Pancreas (tissue), 10 donors: Measurements from ENCODE around the gene AP4M1. TPM values are rescaled to one million over a fixed set of nuclear protein-coding genes. Genes with fewer than 3 reads are reported as not detected.

Experiments used
- ATAC-seq, 4 donors: fragments of 200-7000 bp; cut with Tn5 transposase; one replicate each; pipeline versions ENCODE4 v1.8.0 to v1.9.1; 2020; ENCODE audit warnings: mild to moderate bottlenecking in 4 of 4, moderate library complexity in 4 of 4
- DNase-seq, 6 donors: peaks; one replicate each; pipeline ENCODE4 v3.0.0-alpha.2; 2020
- FAIRE-seq: peaks from 2 replicates; lab custom pipeline; 2012; peaks lifted over from hg19 to GRCh38; lab: Jason Lieb, UNC
- H3K27ac ChIP-seq, 4 donors: fragments of 200-600 bp; sonication (generic); 1 replicate in 3 of 4; 2 replicates in 1 of 4; pipeline versions ENCODE4 v1.5.0 to v1.8.0; 2020
- H3K27me3 ChIP-seq, 4 donors: fragments of 200-600 bp; one replicate each; pipeline ENCODE4 v1.8.0; 2021
- H3K36me3 ChIP-seq, 3 donors: fragments of 200-600 bp; sonication (generic) in 1 of 3; one replicate each; pipeline versions ENCODE4 v1.5.0 to v1.8.0; 2020 to 2021
- H3K4me1 ChIP-seq, 3 donors: fragments of 200-600 bp; one replicate each; pipeline ENCODE4 v1.8.0; 2021
- H3K4me3 ChIP-seq, 4 donors: fragments of 200-600 bp; sonication (generic) in 2 of 4; one replicate each; pipeline versions ENCODE4 v1.5.0 to v1.8.0; 2020 to 2021
- H3K9me3 ChIP-seq, 4 donors: fragments of 200-600 bp; one replicate each; pipeline ENCODE4 v1.8.0; 2021
- WGBS, 2 donors: extraction: QIAGEN DNeasy Blood & Tissue Kit; methylation state at CpG; one replicate each; pipeline ENCODE4 v1.1.7; 2013; 5-methylcytosine and 5-hydroxymethylcytosine counted together
- intact Hi-C, 3 donors: fragments of 100-400 bp; cut with DNase I; formaldehyde crosslinking; loops; one replicate each; pipeline versions ENCODE4 v1.11.1 to v1.14.2; 2022
- polyA plus RNA-seq, 2 donors: library from polyadenylated mRNA; stranded (reverse); fragments of 200-250 nt; gene quantifications; one replicate each; pipeline ENCODE4 v1.2.3, GENCODE V29; 2013
- total RNA-seq, 6 donors: library from RNA; stranded (reverse); fragmentation: NEBNext Ultra II Directional in 4 of 6; extraction: Animal tissue kit (Norgen Biotek cat#: 25700) in 4 of 6; gene quantifications; one replicate each; pipeline versions ENCODE4 v1.2.1 to v1.2.4, GENCODE V29; 2021 to 2023
- TF ChIP-seq, protein P1 (sequence below), 4 donors: fragments of 200-600 bp; sonication (generic) in 3 of 4; IDR thresholded peaks; one replicate each; pipeline versions ENCODE4 v1.5.0 to v1.8.0; 2021; ENCODE audit warnings: antibody characterized with exemption in 4 of 4
- donor health status: healthy with polysubstance abuse.
- donor health status: DM: no; HTN: no; CAD: no; lungs with moderate emphysema.
- donor health status: DM: no; HTN: no; CAD: no.
- donor health status: control.
- donor health status: control.
- donor health status: Bipolar disorder and iron deficiency.
- donor health status: DM: yes; HTN: yes; CAD: no.
- donor health status: DM: no; HTN: no; CAD: no.
- donor health status: DM: no; HTN: no; CAD: no.
- donor health status: DM: yes; HTN: yes; CAD: no.

Gene AP4M1, protein sequence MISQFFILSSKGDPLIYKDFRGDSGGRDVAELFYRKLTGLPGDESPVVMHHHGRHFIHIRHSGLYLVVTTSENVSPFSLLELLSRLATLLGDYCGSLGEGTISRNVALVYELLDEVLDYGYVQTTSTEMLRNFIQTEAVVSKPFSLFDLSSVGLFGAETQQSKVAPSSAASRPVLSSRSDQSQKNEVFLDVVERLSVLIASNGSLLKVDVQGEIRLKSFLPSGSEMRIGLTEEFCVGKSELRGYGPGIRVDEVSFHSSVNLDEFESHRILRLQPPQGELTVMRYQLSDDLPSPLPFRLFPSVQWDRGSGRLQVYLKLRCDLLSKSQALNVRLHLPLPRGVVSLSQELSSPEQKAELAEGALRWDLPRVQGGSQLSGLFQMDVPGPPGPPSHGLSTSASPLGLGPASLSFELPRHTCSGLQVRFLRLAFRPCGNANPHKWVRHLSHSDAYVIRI
- total RNA-seq: 10 to 100 TPM in 5 of 6 donors, 1 to 10 TPM in 1; 8.6 to 14.6 (median 10.9) TPM
- 10 to 100 TPM; 23.5 to 25.4 TPM for polyA plus RNA-seq

DNA sequence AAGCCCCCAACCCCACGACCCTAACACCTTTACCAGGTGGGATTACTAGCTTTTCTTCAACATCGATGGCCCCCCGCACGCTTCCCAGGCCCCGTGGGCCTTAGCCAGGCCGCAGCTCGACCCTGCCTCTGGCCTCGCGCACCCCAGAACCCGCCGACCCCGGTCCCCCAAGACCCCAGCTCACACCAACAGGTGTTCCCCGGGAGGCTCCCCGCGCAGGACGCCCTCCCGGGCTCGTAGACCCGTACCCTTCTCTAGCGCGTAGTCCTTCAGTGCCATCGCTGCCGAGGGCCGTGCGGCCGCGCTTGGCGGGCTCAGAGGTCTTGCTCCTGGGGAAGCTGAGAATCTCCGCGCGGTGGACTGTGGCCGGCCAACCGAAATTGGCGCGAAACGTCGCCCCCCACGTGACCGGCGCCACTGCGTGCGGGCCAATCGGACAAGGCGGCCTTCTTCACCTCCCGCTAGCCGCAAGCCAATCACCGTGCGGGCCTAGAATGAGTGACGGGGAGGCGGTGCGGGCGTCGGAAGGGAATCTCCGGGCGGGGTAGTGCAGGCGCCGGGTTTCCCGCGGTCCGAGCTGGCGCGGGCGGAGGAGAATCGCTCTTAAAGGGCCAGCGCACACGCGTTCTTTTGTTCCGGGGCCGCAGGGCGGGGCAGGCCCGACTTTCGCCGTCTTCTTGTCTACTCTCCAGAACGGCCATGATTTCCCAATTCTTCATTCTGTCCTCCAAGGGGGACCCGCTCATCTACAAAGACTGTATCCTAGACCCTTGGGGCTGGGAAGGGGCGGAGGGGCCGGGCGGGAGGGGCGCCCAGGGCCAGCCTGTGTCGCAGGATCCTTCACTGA is at the start of gene AP4M1, which contains the start of gene MCM7:
Gene AP4M1, plus strand, starts transcription at position 628 of the 847 bp plus-strand sequence. Its CDS starts 72 bp downstream, at position 700.
Gene MCM7, minus strand, starts transcription at position 382 of the 847 bp plus-strand sequence. Its CDS starts 103 bp downstream, at position 279.
- no peaks in the 10 kb centered on the region for H3K9me3 ChIP-seq
- intact Hi-C loops: no loop called here
- H3K4me1 ChIP-seq: peaks cover 0 to 16% (median 4%) of the 10 kb centered on the region in 3 donors
- TF ChIP-seq, protein P1, sequence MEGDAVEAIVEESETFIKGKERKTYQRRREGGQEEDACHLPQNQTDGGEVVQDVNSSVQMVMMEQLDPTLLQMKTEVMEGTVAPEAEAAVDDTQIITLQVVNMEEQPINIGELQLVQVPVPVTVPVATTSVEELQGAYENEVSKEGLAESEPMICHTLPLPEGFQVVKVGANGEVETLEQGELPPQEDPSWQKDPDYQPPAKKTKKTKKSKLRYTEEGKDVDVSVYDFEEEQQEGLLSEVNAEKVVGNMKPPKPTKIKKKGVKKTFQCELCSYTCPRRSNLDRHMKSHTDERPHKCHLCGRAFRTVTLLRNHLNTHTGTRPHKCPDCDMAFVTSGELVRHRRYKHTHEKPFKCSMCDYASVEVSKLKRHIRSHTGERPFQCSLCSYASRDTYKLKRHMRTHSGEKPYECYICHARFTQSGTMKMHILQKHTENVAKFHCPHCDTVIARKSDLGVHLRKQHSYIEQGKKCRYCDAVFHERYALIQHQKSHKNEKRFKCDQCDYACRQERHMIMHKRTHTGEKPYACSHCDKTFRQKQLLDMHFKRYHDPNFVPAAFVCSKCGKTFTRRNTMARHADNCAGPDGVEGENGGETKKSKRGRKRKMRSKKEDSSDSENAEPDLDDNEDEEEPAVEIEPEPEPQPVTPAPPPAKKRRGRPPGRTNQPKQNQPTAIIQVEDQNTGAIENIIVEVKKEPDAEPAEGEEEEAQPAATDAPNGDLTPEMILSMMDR (IDR thresholded peaks at IDR 0.05): no peak
- WGBS, 2 donors: 0% methylated on average over 71 to 80 of the region's 80 CpGs
- peak within 1 kb of the TSS; percentile 78 to 91 (median 88) for H3K27ac ChIP-seq
- peak; percentile 97 to 99 (median 99) for DNase-seq
- peak within 1 kb of the TSS; percentile 34 to 91 (median 80) for H3K4me3 ChIP-seq
- peaks cover 4 to 33% (median 20%) of the 10 kb centered on the region in 3 donors for H3K36me3 ChIP-seq
- FAIRE-seq: no peak
- peak; percentile 90 to 96 (median 91) for ATAC-seq
- H3K27me3 ChIP-seq: no peaks in the 10 kb centered on the region

DNA sequence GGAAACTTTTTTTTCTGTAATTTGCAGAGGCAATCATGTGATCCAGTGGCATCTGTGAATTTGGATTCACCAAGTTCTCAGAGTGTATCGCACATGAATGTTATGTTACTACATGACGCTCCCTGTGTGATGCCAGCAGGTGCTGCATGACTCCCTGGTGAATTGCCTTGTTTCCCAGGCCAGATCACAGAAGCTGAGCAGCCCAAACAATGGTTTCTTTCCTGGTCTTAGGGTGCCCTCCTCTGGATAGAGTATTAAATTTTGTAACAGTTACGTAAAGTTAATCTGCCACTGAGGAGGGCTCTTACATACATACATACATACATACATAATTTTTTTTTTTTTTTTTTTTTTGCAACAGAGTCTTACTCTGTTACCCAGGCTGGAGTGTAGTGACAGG is 48.2 kb upstream of the AP4M1 start:
- intact Hi-C loops: loop anchor here in 1 of 3 donors (10.0 kb wide), 1 partner anchor 128 kb away; the partner anchor contains the start of gene GJC3
- peak in 5 of 6 donors; percentile 59 to 80 (median 67) for DNase-seq
- H3K36me3 ChIP-seq: peaks cover 0 to 9% (median 6%) of the 10 kb centered on the region in 3 donors
- no peak overlapping the region for H3K4me3 ChIP-seq
- no peaks in the 10 kb centered on the region for H3K27me3 ChIP-seq
- TF ChIP-seq, protein P1 (IDR thresholded peaks at IDR 0.05): peak in 2 of 4 donors; percentile 11 to 13
- no peaks in the 10 kb centered on the region for H3K9me3 ChIP-seq
- peak; percentile 69 to 85 (median 75) for ATAC-seq
- H3K27ac ChIP-seq: no peak overlapping the region
- WGBS, 2 donors: 10 to 20% methylated on average over 3 of the region's 3 CpGs
- H3K4me1 ChIP-seq: peaks cover 0 to 10% (median 7%) of the 10 kb centered on the region in 3 donors
- no peak for FAIRE-seq

DNA sequence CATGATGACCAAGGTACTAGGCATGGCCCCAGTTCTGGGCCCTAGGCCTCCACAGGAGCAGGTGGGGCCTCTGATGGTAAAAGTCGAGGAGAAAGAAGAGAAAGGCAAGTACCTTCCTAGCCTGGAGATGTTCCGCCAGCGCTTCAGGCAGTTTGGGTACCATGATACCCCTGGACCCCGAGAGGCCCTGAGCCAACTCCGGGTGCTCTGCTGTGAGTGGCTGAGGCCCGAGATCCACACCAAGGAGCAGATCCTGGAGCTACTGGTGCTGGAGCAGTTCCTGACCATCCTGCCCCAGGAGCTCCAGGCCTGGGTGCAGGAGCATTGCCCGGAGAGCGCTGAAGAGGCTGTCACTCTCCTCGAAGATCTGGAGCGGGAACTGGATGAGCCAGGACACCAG is 44.4 kb upstream of the AP4M1 start:
- intact Hi-C loops: loop anchor here in 1 of 3 donors (5.0 to 10.0 kb wide), 2 partner anchors 65 to 132 kb away; partner anchors contain the start of gene GJC3

DNA sequence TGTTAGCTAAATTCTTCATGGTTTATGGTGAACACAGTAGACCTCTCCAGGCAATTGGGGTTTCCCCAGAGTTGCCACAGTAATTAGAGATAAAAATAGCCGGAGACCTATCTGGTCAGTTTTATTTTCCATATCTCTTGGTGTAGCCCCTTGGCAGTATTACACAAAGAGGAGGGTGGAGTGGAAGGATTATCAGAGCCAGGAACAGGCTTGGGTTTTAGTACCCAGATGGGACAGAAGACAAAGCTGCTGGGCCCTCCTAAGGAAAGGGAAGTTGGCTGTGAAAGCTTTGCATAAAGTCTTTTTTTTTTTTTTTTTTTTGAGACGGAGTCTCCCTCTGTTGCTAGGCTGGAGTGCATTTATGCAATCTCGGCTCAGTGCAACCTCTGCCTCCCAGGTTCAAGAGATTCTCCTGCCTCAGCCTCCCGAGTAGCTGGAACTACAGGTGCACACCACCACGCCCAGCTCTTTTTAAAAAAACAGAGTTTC is 42.1 kb upstream of the AP4M1 start:
- Histone ChIP-seq H3K9me3 (no peaks in the 10 kb centered on the region), H3K4me3 (no peak overlapping the region), H3K36me3 (peaks cover 0 to 38% (median 10%) of the 10 kb centered on the region in 3 donors), H3K4me1 (no peaks in the 10 kb centered on the region), H3K27ac (no peak overlapping the region), H3K27me3 (no peaks in the 10 kb centered on the region)
- TF ChIP-seq, protein P1 (IDR thresholded peaks at IDR 0.05): no peak
- no peak for DNase-seq
- no peak for ATAC-seq
- intact Hi-C loops: loop anchor here in 1 of 3 donors (5.0 to 10.0 kb wide), 2 partner anchors 67 to 134 kb away; partner anchors contain the start of gene GJC3
- WGBS, 2 donors: 83 to 89% methylated on average over 4 to 5 of the region's 5 CpGs
- no peak for FAIRE-seq

More for the DNA sequence above, 44.4 kb upstream of the AP4M1 start:
- TF ChIP-seq, protein P1 (IDR thresholded peaks at IDR 0.05): no peak
- no peaks in the 10 kb centered on the region for H3K4me1 ChIP-seq
- H3K9me3 ChIP-seq: no peaks in the 10 kb centered on the region
- DNase-seq (no peak), FAIRE-seq (no peak), ATAC-seq (no peak)
- H3K27me3 ChIP-seq: no peaks in the 10 kb centered on the region
- peaks cover 0 to 19% (median 10%) of the 10 kb centered on the region in 3 donors for H3K36me3 ChIP-seq
- WGBS, 2 donors: 88 to 94% methylated on average over 10 of the region's 10 CpGs
- H3K4me3 ChIP-seq: no peak overlapping the region
- H3K27ac ChIP-seq: no peak overlapping the region
